HCT116 (cell line): ENCODE results near the gene TAF1B. TPM values are rescaled to one million over a fixed set of nuclear protein-coding genes. Genes with fewer than 3 reads are reported as not detected.

Experiments used
- ATAC-seq: fragments of 200-7000 bp; cut with Tn5 transposase; 2 replicates; pipeline ENCODE4 v1.9.1; 2020; ENCODE audit warnings: mild to moderate bottlenecking, moderate library complexity
- BruUV-seq: library from RNA; stranded (reverse); fragments of 400-500 nt; replicated peaks from 2 replicates; lab custom pipeline; 2021; lab: Mats Ljungman, UMichigan
- CTCF ChIA-PET: fragments of 300-600 bp; sonication (Branson Sonifier 250); formaldehyde crosslinking; loops from one replicate; lab custom pipeline; 2021; ENCODE audit warnings: antibody characterized with exemption; lab: Charles Lee
- POLR2A ChIA-PET: fragments of 300-600, 350-600 bp; sonication (Branson Sonifier 250); formaldehyde crosslinking; loops from one replicate; lab custom pipeline; 2021; ENCODE audit warnings: antibody characterized with exemption; lab: Charles Lee
- RAD21 ChIA-PET, 2 experiments: fragments of 300-600 bp; sonication (Branson Sonifier 250); formaldehyde crosslinking; loops; one replicate each; lab custom pipeline; 2023; ENCODE audit warnings: low total read pairs in 2 of 2; ENCODE audit not compliant: uncharacterized antibody in 2 of 2, unreplicated experiment in 2 of 2, low non-redundant PET in 1 of 2; lab: Charles Lee
- DNase-seq: peaks from one replicate; pipeline ENCODE4 v3.0.0-alpha.2; 2010; ENCODE audit warnings: low read depth, low spot score
- H2AFZ ChIP-seq: fragments of 200-600 bp; shearing (Covaris generic), sonication (generic); 2 replicates; pipeline ENCODE4 v1.6.1; 2017; ENCODE audit warnings: low read depth, mixed run types, mixed read lengths, antibody characterized with exemption, low read length; ENCODE audit not compliant: poor library complexity, severe bottlenecking
- H3K27ac ChIP-seq: 2 replicates; pipeline ENCODE4 v1.5.1; 2012; ENCODE audit warnings: low read depth, low read length
- H3K27me3 ChIP-seq: fragments of 200-600 bp; sonication (generic); 2 replicates; pipeline ENCODE4 v1.6.1; 2016; ENCODE audit warnings: mixed run types, low read length, mixed read lengths; ENCODE audit not compliant: insufficient read depth
- H3K36me3 ChIP-seq, 2 experiments: fragments of 200-500 bp in 1 of 2; fragments of 200-600 bp in 1 of 2; sonication (Bioruptor generic) in 1 of 2; sonication (generic) in 1 of 2; 2 replicates each; pipeline versions ENCODE4 v1.5.1 to v1.6.1; 2014 to 2016; ENCODE audit warnings: low read length in 2 of 2, inconsistent platforms in 1 of 2, mixed read lengths in 1 of 2, mixed run types in 1 of 2; ENCODE audit not compliant: insufficient read depth in 2 of 2, control insufficient read depth in 1 of 2
- H3K4me1 ChIP-seq, 2 experiments: fragments of 200-600 bp in 1 of 2; sonication (generic) in 1 of 2; 2 replicates each; pipeline versions ENCODE4 v1.5.1 to v1.6.1; 2012 to 2017; ENCODE audit warnings: low read length in 2 of 2, inconsistent platforms in 1 of 2, mild to moderate bottlenecking in 1 of 2, mixed read lengths in 1 of 2, mixed run types in 1 of 2, moderate library complexity in 1 of 2; ENCODE audit not compliant: insufficient read depth in 2 of 2, control insufficient read depth in 1 of 2
- H3K4me2 ChIP-seq: fragments of 200-600 bp; sonication (generic); 2 replicates; pipeline ENCODE4 v1.6.1; 2017; ENCODE audit warnings: mixed run types, low read length, mixed read lengths
- H3K4me3 ChIP-seq, 2 experiments: fragments of 200-600 bp in 1 of 2; sonication (generic) in 1 of 2; replicated peaks in 1 of 2; 2 replicates each; pipeline ENCODE4 v1.5.1; 2011 to 2016; ENCODE audit warnings: low read length in 2 of 2, control low read depth in 1 of 2, low read depth in 1 of 2, mild to moderate bottlenecking in 1 of 2, mixed read lengths in 1 of 2, mixed run types in 1 of 2
- H3K79me2 ChIP-seq: fragments of 200-600 bp; sonication (generic); 2 replicates; pipeline ENCODE4 v1.6.1; 2017; ENCODE audit warnings: mild to moderate bottlenecking, mixed run types, low read length, moderate library complexity, mixed read lengths; ENCODE audit not compliant: insufficient read depth
- H3K9ac ChIP-seq: fragments of 200-600 bp; sonication (generic); 2 replicates; pipeline ENCODE4 v1.6.1; 2016; ENCODE audit warnings: low read length, mixed read lengths
- H3K9me2 ChIP-seq: fragments of 200-600 bp; sonication (generic), shearing (Covaris generic); 2 replicates; pipeline ENCODE4 v1.6.1; 2017; ENCODE audit warnings: mixed run types, mild to moderate bottlenecking, moderate library complexity; ENCODE audit not compliant: insufficient read depth
- H3K9me3 ChIP-seq, 2 experiments: fragments of 200-500 bp in 1 of 2; fragments of 200-600 bp in 1 of 2; sonication (Bioruptor generic) in 1 of 2; sonication (generic) in 1 of 2; 2 replicates each; pipeline ENCODE4 v1.6.1; 2014 to 2017; ENCODE audit warnings: low read length in 2 of 2, mixed read lengths in 2 of 2, inconsistent platforms in 1 of 2, low read depth in 1 of 2, mild to moderate bottlenecking in 1 of 2, mixed run types in 1 of 2, moderate library complexity in 1 of 2; ENCODE audit not compliant: control insufficient read depth in 1 of 2, insufficient read depth in 1 of 2
- H4K20me1 ChIP-seq: fragments of 200-600 bp; sonication (generic), shearing (Covaris generic); 2 replicates; pipeline ENCODE4 v1.6.1; 2017; ENCODE audit warnings: mixed run types, mild to moderate bottlenecking, moderate library complexity; ENCODE audit not compliant: insufficient read depth
- ATF3 ChIP-seq: IDR thresholded peaks from 2 replicates; pipeline ENCODE4 v1.6.1; 2012
- EGR1 ChIP-seq: IDR thresholded peaks from 2 replicates; pipeline ENCODE4 v1.6.1; 2012; ENCODE audit warnings: low read depth
- ELF1 ChIP-seq: IDR thresholded peaks from 2 replicates; pipeline ENCODE4 v1.6.1; 2012; ENCODE audit warnings: low read depth, borderline replicate concordance
- EZH2 ChIP-seq: fragments of 200-600 bp; sonication (generic); IDR thresholded peaks from 2 replicates; pipeline ENCODE4 v1.6.1; 2017; ENCODE audit warnings: antibody characterized with exemption, mixed run types
- EZH2phosphoT487 ChIP-seq: fragments of 200-600 bp; IDR thresholded peaks from 2 replicates; pipeline ENCODE4 v1.6.1; 2018; ENCODE audit warnings: antibody characterized with exemption, borderline replicate concordance
- FOSL1 ChIP-seq: IDR thresholded peaks from 2 replicates; pipeline ENCODE4 v1.6.1; 2012; ENCODE audit warnings: low read depth
- JUND ChIP-seq: IDR thresholded peaks from 2 replicates; pipeline ENCODE4 v1.6.1; 2012
- POLR2AphosphoS5 ChIP-seq: IDR thresholded peaks from 2 replicates; pipeline ENCODE4 v1.6.1; 2011; ENCODE audit warnings: mild to moderate bottlenecking, low read depth, low read length, moderate library complexity
- RAD21 ChIP-seq: IDR thresholded peaks from 2 replicates; pipeline ENCODE4 v1.6.1; 2012; ENCODE audit warnings: low read depth, mild to moderate bottlenecking
- SIN3A ChIP-seq: IDR thresholded peaks from 2 replicates; pipeline ENCODE4 v1.6.1; 2012; ENCODE audit warnings: low read depth
- SP1 ChIP-seq: IDR thresholded peaks from 2 replicates; pipeline ENCODE4 v1.6.1; 2012; ENCODE audit warnings: low read depth
- SRF ChIP-seq: IDR thresholded peaks from 2 replicates; pipeline ENCODE4 v1.6.1; 2012; ENCODE audit warnings: low read depth
- TCF7L2 ChIP-seq: IDR thresholded peaks from 2 replicates; pipeline ENCODE4 v1.7.0; 2011; ENCODE audit warnings: borderline replicate concordance, inconsistent platforms; ENCODE audit not compliant: insufficient read depth, insufficient read length; ENCODE audit errors: extremely low read depth
- YY1 ChIP-seq: IDR thresholded peaks from 2 replicates; pipeline ENCODE4 v1.6.1; 2011; ENCODE audit warnings: low read length, low read depth, moderate library complexity, mild to moderate bottlenecking; ENCODE audit not compliant: insufficient replicate concordance; ENCODE audit errors: extremely low read depth
- ZFX ChIP-seq: fragments of 450-650 bp; IDR thresholded peaks from 2 replicates; pipeline ENCODE4 v1.6.1; 2017
- ZNF274 ChIP-seq: fragments of 200-500 bp; sonication (Bioruptor generic); IDR thresholded peaks from 2 replicates; pipeline ENCODE4 v1.6.1; 2014; ENCODE audit warnings: mild to moderate bottlenecking, low read depth, low read length, inconsistent platforms
- intact Hi-C: fragments of 100-400 bp; cut with micrococcal nuclease; formaldehyde crosslinking; loops from 2 replicates; pipeline ENCODE4 v1.10.0; 2022
- total RNA-seq: library from RNA; stranded (reverse); gene quantifications from one replicate; pipeline ENCODE4 v1.2.1, GENCODE V29; 2021; ENCODE audit not compliant: unreplicated experiment
- TF ChIP-seq, protein P1 (sequence below), 3 experiments: fragments of 200-600 bp in 1 of 3; sonication (generic) in 1 of 3; IDR thresholded peaks in 2 of 3; conservative IDR thresholded peaks in 1 of 3; 2 replicates each; pipeline ENCODE4 v1.5.1; 2012 to 2017; ENCODE audit warnings: low read depth in 2 of 3, low read length in 2 of 3, antibody characterized with exemption in 1 of 3, borderline replicate concordance in 1 of 3, control low read depth in 1 of 3, mild to moderate bottlenecking in 1 of 3, mixed read lengths in 1 of 3, mixed run types in 1 of 3, moderate library complexity in 1 of 3; ENCODE audit not compliant: insufficient read depth in 1 of 3
- TF ChIP-seq, protein P2 (sequence below): IDR thresholded peaks from 2 replicates; pipeline ENCODE4 v1.6.1; 2012

The TAF1B gene
- total RNA-seq, 1 experiment from 2014 or later: 27.9 TPM

DNA sequence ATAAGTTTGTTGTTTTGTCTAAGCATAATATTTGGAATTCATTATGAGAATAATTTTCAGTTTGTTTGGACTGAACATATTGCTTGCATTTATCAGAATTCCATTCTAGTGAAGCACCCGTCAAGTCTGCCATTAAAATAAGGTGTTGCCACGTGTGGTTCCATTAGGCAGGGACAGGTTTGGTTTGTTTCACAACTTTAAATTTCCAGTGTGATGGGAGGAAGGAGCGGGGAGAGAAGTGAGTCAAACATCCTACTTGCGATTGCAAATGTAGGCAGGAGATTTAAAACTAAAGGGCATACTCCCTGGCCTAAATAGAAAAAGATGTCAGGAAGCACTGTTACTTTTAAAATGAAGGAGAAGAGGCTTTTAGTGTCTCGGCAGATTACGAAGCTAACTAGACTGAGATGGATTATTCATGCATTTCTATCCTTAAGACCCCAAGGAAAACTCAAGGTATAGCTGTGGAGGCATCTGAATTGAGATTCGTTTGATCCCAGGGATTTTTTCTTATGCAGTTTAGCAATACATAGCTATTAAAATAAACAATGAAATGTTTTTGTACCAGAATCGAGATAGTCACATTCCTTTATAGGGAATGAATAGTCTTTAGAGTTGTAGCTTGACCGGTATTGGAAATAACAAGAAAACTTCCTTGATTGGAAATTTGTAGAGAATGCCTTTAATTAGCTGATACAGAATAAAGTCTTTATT is 128.0 kb downstream of the TAF1B start (continued):
- TF ChIP-seq RAD21 (no peak), YY1 (no peak), JUND (no peak), ELF1 (no peak), SRF (no peak), ZNF274 (no peak), SP1 (no peak)
- TF ChIP-seq, all 23 proteins: peak for 0

DNA sequence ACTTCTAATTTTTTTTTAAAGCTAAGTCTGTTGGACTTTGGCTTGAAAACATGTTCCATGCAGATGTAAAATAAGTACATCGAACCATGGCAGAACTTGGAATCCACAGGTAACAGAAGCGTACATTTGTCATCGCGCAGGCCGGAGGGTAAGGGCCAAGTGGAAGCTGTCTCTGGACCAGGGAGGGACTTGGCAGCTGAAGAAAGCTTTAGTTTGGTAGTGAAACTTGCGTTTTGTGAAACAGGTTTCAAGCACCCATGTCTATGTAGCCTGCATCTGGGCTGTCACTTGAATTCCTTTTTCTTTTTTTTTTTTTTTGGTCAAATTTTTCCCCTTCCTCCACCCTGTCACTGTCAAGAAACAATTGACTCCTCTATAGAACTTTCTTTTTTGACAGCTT is 128.6 kb downstream of the TAF1B start:
- H3K36me3 ChIP-seq: no peaks in the 10 kb centered on the region
- POLR2A ChIA-PET: no interaction called here
- no peak overlapping the region for H3K27ac ChIP-seq
- intact Hi-C loops: no loop called here
- H3K9me2 ChIP-seq: no peaks in the 10 kb centered on the region
- CTCF ChIA-PET: interaction anchor here (3.7 kb wide), 1 partner anchor 13 kb away, joined by 15 read pairs; no protein-coding TSS in a partner anchor
- TF ChIP-seq SIN3A (no peak), POLR2AphosphoS5 (no peak), EGR1 (no peak), ZNF274 (no peak), RAD21 (no peak), YY1 (no peak), ELF1 (no peak), SP1 (no peak), JUND (no peak), ZFX (no peak), ATF3 (no peak), FOSL1 (no peak), EZH2phosphoT487 (no peak), TCF7L2 (no peak), SRF (no peak), EZH2 (no peak)
- TF ChIP-seq, protein P1, sequence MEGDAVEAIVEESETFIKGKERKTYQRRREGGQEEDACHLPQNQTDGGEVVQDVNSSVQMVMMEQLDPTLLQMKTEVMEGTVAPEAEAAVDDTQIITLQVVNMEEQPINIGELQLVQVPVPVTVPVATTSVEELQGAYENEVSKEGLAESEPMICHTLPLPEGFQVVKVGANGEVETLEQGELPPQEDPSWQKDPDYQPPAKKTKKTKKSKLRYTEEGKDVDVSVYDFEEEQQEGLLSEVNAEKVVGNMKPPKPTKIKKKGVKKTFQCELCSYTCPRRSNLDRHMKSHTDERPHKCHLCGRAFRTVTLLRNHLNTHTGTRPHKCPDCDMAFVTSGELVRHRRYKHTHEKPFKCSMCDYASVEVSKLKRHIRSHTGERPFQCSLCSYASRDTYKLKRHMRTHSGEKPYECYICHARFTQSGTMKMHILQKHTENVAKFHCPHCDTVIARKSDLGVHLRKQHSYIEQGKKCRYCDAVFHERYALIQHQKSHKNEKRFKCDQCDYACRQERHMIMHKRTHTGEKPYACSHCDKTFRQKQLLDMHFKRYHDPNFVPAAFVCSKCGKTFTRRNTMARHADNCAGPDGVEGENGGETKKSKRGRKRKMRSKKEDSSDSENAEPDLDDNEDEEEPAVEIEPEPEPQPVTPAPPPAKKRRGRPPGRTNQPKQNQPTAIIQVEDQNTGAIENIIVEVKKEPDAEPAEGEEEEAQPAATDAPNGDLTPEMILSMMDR (IDR thresholded peaks at IDR 0.05 in 2 of 3, conservative IDR thresholded peaks at IDR 0.05 in 1 of 3; ENCODE audit: borderline replicate concordance in 1 of 3, insufficient read depth in 1 of 3, low read depth in 2 of 3, low read length in 2 of 3): no peak
- TF ChIP-seq, protein P2, sequence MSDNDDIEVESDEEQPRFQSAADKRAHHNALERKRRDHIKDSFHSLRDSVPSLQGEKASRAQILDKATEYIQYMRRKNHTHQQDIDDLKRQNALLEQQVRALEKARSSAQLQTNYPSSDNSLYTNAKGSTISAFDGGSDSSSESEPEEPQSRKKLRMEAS: no peak
- TF ChIP-seq, all 23 proteins: peak for 0
- H3K4me2 ChIP-seq: no peak overlapping the region
- H3K9ac ChIP-seq: no peak overlapping the region
- no peaks in the 10 kb centered on the region for H3K27me3 ChIP-seq
- no peaks in the 10 kb centered on the region for H3K79me2 ChIP-seq
- H4K20me1 ChIP-seq: no peaks in the 10 kb centered on the region
- peaks cover 30 to 34% of the 10 kb centered on the region in 2 experiments for H3K4me1 ChIP-seq
- no peak overlapping the region for H2AFZ ChIP-seq
- no TSS peak for BruUV-seq
- RAD21 ChIA-PET: no interaction called here
- ATAC-seq: no peak
- no peak for DNase-seq
- no peak overlapping the region for H3K4me3 ChIP-seq
- H3K9me3 ChIP-seq: no peaks in the 10 kb centered on the region
